ENCODE data around the gene SKP2. TPM values are rescaled to one million over a fixed set of nuclear protein-coding genes. Genes with fewer than 3 reads are reported as not detected.
"Not testable (repeated sequence)": the region's sequence is repeated elsewhere in the genome, so short reads cannot be mapped to it uniquely, and the experiment has no call there.

The SKP2 gene
- total RNA-seq, 6 donors from 2014 or later = 7.7 to 16.8 (median 14.4) TPM

- DNase-seq (no peak), ATAC-seq (ENCODE audit: low FRiP score in 2 of 2) (no peak)
- no peak overlapping the region for H3K4me3 ChIP-seq
- H3K27me3 ChIP-seq = no peaks in the 10 kb centered on the region
- no peaks in the 10 kb centered on the region for H3K9me3 ChIP-seq
- WGBS, 2 donors = 79 to 82% methylated on average over 2 of the region's 2 CpGs
- TF ChIP-seq POLR2AphosphoS5 (IDR thresholded peaks at IDR 0.05) (no peak), POLR2A (IDR thresholded peaks at IDR 0.05) (no peak), EP300 (IDR thresholded peaks at IDR 0.05) (no peak)
- TF ChIP-seq, protein P1, sequence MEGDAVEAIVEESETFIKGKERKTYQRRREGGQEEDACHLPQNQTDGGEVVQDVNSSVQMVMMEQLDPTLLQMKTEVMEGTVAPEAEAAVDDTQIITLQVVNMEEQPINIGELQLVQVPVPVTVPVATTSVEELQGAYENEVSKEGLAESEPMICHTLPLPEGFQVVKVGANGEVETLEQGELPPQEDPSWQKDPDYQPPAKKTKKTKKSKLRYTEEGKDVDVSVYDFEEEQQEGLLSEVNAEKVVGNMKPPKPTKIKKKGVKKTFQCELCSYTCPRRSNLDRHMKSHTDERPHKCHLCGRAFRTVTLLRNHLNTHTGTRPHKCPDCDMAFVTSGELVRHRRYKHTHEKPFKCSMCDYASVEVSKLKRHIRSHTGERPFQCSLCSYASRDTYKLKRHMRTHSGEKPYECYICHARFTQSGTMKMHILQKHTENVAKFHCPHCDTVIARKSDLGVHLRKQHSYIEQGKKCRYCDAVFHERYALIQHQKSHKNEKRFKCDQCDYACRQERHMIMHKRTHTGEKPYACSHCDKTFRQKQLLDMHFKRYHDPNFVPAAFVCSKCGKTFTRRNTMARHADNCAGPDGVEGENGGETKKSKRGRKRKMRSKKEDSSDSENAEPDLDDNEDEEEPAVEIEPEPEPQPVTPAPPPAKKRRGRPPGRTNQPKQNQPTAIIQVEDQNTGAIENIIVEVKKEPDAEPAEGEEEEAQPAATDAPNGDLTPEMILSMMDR (IDR thresholded peaks at IDR 0.05) = no peak
- H3K4me1 ChIP-seq = no peaks in the 10 kb centered on the region
- H3K27ac ChIP-seq = no peak overlapping the region
- peaks cover 3 to 54% (median 5%) of the 10 kb centered on the region in 4 donors for H3K36me3 ChIP-seq
Measured at GRCh38 chr5:36181774-36182173, 29.9 kb downstream of the SKP2 start.

- H3K36me3 ChIP-seq = peaks cover 0 to 31% (median 3%) of the 10 kb centered on the region in 4 donors
- 40 to 59% methylated on average over 2 to 3 of the region's 4 CpGs for WGBS, 2 donors
- not testable (repeated sequence) for H3K9me3 ChIP-seq
Measured at GRCh38 chr5:36184408-36184807, 32.5 kb downstream of the SKP2 start.

DNA sequence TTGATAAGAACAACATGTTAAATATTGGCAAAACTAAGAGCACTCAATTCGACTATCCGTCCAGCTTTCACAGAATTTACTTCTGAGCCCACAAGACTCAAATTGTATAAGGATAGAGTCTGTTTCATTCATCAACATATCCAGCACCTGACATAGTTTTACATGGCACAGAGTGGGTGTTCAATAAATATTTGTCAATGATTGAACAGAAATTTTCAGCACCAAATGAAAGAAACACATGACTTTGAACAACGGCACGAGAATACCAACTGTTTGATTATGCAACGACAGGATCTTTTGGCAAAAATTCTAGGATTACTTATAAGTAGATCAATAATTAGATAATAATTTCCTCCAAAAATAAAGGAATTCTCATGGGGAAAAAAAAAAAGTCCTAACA lies 41.8 kb downstream of the SKP2 start:
- Histone ChIP-seq H3K27ac (no peak overlapping the region), H3K27me3 (no peaks in the 10 kb centered on the region), H3K4me1 (no peaks in the 10 kb centered on the region), H3K4me3 (no peak overlapping the region), H3K9me3 (peaks cover 0 to 7% (median 3%) of the 10 kb centered on the region in 4 donors), H3K36me3 (peaks cover 0 to 58% (median 12%) of the 10 kb centered on the region in 4 donors)
- ATAC-seq (ENCODE audit: low FRiP score in 2 of 2) (no peak), DNase-seq (no peak)
- TF ChIP-seq, protein P1 (IDR thresholded peaks at IDR 0.05) = no peak
- no peak for TF ChIP-seq POLR2AphosphoS5 (IDR thresholded peaks at IDR 0.05)
- no peak for TF ChIP-seq EP300 (IDR thresholded peaks at IDR 0.05)
- TF ChIP-seq POLR2A (IDR thresholded peaks at IDR 0.05) = no peak
- WGBS, 2 donors = 95 to 98% methylated on average over 5 of the region's 5 CpGs

More at GRCh38 chr5:36184408-36184807, 32.5 kb downstream of the SKP2 start:
- not testable (repeated sequence) for H3K27ac ChIP-seq; H3K27me3 ChIP-seq; DNase-seq; ATAC-seq (ENCODE audit: low FRiP score in 2 of 2); H3K4me3 ChIP-seq; H3K4me1 ChIP-seq

DNA sequence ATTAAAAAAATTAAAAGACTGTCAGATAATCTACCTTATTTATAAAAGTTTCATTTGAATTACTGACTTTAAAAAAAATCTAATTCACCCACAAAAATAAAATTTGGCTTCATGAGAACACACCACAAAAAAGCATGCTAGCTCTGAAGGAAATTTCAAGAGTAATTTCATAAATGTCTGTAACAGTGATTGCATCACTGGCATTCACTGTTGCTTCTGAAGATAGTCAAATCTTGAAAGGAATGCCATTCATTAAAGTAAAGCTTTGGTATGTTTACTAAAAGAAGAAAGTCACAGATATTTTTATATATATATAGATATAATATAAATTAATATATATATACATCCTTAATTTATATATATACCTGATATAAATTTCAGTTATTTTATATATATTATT lies 46.4 kb downstream of the SKP2 start:
- H3K27ac ChIP-seq = no peak overlapping the region
- ATAC-seq (ENCODE audit: low FRiP score in 2 of 2) = no peak
- H3K4me1 ChIP-seq = peaks cover 0 to 3% (median 0%) of the 10 kb centered on the region in 4 donors
- no peaks in the 10 kb centered on the region for H3K9me3 ChIP-seq
- no peak overlapping the region for H3K4me3 ChIP-seq
- DNase-seq = no peak
- H3K36me3 ChIP-seq = peaks cover 0 to 67% (median 18%) of the 10 kb centered on the region in 4 donors
- H3K27me3 ChIP-seq = no peaks in the 10 kb centered on the region
- no peak for TF ChIP-seq POLR2AphosphoS5 (IDR thresholded peaks at IDR 0.05)
- no peak for TF ChIP-seq EP300 (IDR thresholded peaks at IDR 0.05)
- TF ChIP-seq, protein P1 (IDR thresholded peaks at IDR 0.05) = no peak
- no peak for TF ChIP-seq POLR2A (IDR thresholded peaks at IDR 0.05)

DNA sequence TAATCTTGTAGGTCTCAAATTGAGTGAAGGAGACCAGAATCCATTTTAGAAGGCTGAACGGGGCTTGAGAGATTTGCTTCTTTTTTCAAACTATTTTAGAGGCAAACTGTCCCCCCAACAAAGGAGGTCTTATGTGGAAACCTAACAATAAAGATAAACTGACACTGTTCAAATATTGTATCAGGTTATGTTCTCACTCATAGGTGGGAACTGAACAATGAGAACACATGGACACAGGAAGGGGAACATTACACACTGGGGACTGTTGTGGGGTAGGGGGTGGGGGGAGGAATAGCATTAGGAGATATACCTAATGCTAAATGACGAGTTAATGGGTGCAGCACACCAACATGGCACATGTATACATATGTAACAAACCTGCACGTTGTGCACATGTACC lies 46.9 kb downstream of the SKP2 start:
- not testable (repeated sequence) for H3K9me3 ChIP-seq; H3K27me3 ChIP-seq; H3K4me3 ChIP-seq; H3K4me1 ChIP-seq; H3K27ac ChIP-seq; DNase-seq; ATAC-seq (ENCODE audit: low FRiP score in 2 of 2)
- 74 to 81% methylated on average over 3 of the region's 3 CpGs for WGBS, 2 donors
- peaks cover 0 to 62% (median 18%) of the 10 kb centered on the region in 4 donors for H3K36me3 ChIP-seq

GRCh38 chr5:36199620-36200019 lies 47.7 kb downstream of the SKP2 start:
- DNase-seq (no peak), ATAC-seq (ENCODE audit: low FRiP score in 2 of 2) (no peak)
- Histone ChIP-seq H3K27ac (no peak overlapping the region), H3K27me3 (no peaks in the 10 kb centered on the region), H3K4me1 (peaks cover 0 to 3% (median 0%) of the 10 kb centered on the region in 4 donors), H3K36me3 (peaks cover 0 to 54% (median 18%) of the 10 kb centered on the region in 4 donors), H3K9me3 (no peaks in the 10 kb centered on the region), H3K4me3 (no peak overlapping the region)
- TF ChIP-seq POLR2AphosphoS5 (IDR thresholded peaks at IDR 0.05) = no peak
- TF ChIP-seq, protein P1 (IDR thresholded peaks at IDR 0.05) = no peak
- WGBS, 2 donors = 63 to 72% methylated on average over 2 of the region's 2 CpGs

Measured in upper lobe of left lung (tissue), 6 donors.